ENCODE results near the gene COL1A1. TPM values are rescaled to one million over a fixed set of nuclear protein-coding genes. Genes with fewer than 3 reads are reported as not detected.

Gene COL1A1
- total RNA-seq, 1 experiment from 2014 or later, result 20.7 TPM

DNA sequence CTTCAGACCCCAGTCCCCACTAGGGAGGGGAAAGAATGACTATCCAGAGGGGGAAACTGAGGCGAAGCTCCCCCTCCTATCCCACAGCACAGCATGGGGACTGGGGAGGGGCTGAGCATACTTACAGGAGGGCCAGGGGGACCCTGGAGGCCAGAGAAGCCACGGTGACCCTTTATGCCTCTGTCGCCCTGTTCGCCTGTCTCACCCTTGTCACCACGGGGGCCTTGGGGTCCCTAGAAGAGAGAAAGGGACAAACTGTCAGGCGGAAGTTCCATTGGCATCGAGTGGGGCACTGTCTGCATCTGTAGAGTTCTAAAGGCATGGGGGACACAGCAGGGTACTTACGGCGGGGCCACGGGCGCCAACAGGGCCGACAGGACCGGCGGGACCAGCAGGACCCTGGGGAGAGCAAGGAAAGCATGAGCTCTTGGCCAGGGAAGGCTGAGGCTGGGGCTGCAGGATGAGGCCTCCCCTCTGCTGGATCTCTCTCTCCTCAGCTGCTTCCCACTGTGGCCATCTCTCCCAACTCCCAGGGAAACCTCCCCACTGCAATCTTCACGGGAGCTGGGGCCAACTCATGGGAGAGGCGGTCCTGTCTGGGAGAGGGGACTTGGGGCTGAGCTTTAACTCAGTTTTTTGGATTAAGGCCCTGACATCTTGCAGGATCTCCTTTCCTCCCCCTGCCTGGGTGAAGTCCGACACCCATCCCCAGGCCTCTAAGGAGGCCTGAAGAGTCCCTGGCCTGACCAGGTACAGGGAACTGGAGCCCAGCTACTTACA, 13.5 kb downstream of the COL1A1 start:
- BruUV-seq (replicated peaks), result no TSS peak
- no peak for TF ChIP-seq EZH2 (IDR thresholded peaks at IDR 0.05; ENCODE audit: low read depth)
- TF ChIP-seq, protein P1, sequence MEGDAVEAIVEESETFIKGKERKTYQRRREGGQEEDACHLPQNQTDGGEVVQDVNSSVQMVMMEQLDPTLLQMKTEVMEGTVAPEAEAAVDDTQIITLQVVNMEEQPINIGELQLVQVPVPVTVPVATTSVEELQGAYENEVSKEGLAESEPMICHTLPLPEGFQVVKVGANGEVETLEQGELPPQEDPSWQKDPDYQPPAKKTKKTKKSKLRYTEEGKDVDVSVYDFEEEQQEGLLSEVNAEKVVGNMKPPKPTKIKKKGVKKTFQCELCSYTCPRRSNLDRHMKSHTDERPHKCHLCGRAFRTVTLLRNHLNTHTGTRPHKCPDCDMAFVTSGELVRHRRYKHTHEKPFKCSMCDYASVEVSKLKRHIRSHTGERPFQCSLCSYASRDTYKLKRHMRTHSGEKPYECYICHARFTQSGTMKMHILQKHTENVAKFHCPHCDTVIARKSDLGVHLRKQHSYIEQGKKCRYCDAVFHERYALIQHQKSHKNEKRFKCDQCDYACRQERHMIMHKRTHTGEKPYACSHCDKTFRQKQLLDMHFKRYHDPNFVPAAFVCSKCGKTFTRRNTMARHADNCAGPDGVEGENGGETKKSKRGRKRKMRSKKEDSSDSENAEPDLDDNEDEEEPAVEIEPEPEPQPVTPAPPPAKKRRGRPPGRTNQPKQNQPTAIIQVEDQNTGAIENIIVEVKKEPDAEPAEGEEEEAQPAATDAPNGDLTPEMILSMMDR (conservative IDR thresholded peaks at IDR 0.05), result no peak
- POLR2A ChIA-PET (ENCODE audit: unreplicated experiment), result no interaction called here
- Histone ChIP-seq H3K9me2 (ENCODE audit: insufficient read depth) (no peaks in the 10 kb centered on the region), H3K27me3 (ENCODE audit: insufficient read depth, low read depth) (no peaks in the 10 kb centered on the region), H3K4me1 (replicated peaks; ENCODE audit: insufficient read depth) (peaks cover 14% of the 10 kb centered on the region), H4K20me1 (ENCODE audit: insufficient read depth) (no peaks in the 10 kb centered on the region), H2AFZ (no peak overlapping the region), H3K27ac (no peak overlapping the region), H3K4me2 (no peak overlapping the region), H3K36me3 (ENCODE audit: low read depth) (no peaks in the 10 kb centered on the region), H3F3A (ENCODE audit: insufficient read depth, low read depth) (no peaks in the 10 kb centered on the region), H3K4me3 (no peak overlapping the region), H3K9me3 (ENCODE audit: insufficient read depth, low read depth) (no peaks in the 10 kb centered on the region), H3K79me2 (ENCODE audit: low read depth) (no peaks in the 10 kb centered on the region)
- intact Hi-C loops (cut with micrococcal nuclease; ENCODE audit: unreplicated experiment), result no loop called here
- DNase-seq, result no peak
- CTCF ChIA-PET, result no interaction called here

- no peak for TF ChIP-seq EZH2 (IDR thresholded peaks at IDR 0.05; ENCODE audit: low read depth)
- TF ChIP-seq, protein P1 (conservative IDR thresholded peaks at IDR 0.05), result no peak
- no peak overlapping the region for H3K4me2 ChIP-seq
- no peaks in the 10 kb centered on the region for H3K27me3 ChIP-seq (ENCODE audit: insufficient read depth, low read depth)
- ChIA-PET POLR2A (ENCODE audit: unreplicated experiment) (no interaction called here), CTCF (no interaction called here)
- intact Hi-C loops (cut with micrococcal nuclease; ENCODE audit: unreplicated experiment), result no loop called here
- no peak overlapping the region for H3K4me3 ChIP-seq
- no peaks in the 10 kb centered on the region for H4K20me1 ChIP-seq (ENCODE audit: insufficient read depth)
- H3K4me1 ChIP-seq (replicated peaks; ENCODE audit: insufficient read depth), result peaks cover 14% of the 10 kb centered on the region
- no peaks in the 10 kb centered on the region for H3F3A ChIP-seq (ENCODE audit: insufficient read depth, low read depth)
- no peaks in the 10 kb centered on the region for H3K9me3 ChIP-seq (ENCODE audit: insufficient read depth, low read depth)
- no peak overlapping the region for H2AFZ ChIP-seq
- DNase-seq, result no peak
- H3K9me2 ChIP-seq (ENCODE audit: insufficient read depth), result no peaks in the 10 kb centered on the region
- no peak overlapping the region for H3K27ac ChIP-seq
- no peaks in the 10 kb centered on the region for H3K36me3 ChIP-seq (ENCODE audit: low read depth)
- BruUV-seq (replicated peaks), result no TSS peak
- no peaks in the 10 kb centered on the region for H3K79me2 ChIP-seq (ENCODE audit: low read depth)
Observed at GRCh38 chr17:50187394-50187725, 14.1 kb downstream of the COL1A1 start.

GRCh38 chr17:50186661-50187393, 14.6 kb downstream of the COL1A1 start:
- Histone ChIP-seq H3F3A (ENCODE audit: insufficient read depth, low read depth) (no peaks in the 10 kb centered on the region), H3K36me3 (ENCODE audit: low read depth) (no peaks in the 10 kb centered on the region), H3K9me3 (ENCODE audit: insufficient read depth, low read depth) (no peaks in the 10 kb centered on the region), H3K27me3 (ENCODE audit: insufficient read depth, low read depth) (no peaks in the 10 kb centered on the region), H3K4me2 (no peak overlapping the region), H4K20me1 (ENCODE audit: insufficient read depth) (no peaks in the 10 kb centered on the region), H3K27ac (no peak overlapping the region), H3K4me1 (replicated peaks; ENCODE audit: insufficient read depth) (peaks cover 14% of the 10 kb centered on the region), H3K9me2 (ENCODE audit: insufficient read depth) (no peaks in the 10 kb centered on the region), H2AFZ (no peak overlapping the region), H3K4me3 (no peak overlapping the region), H3K79me2 (ENCODE audit: low read depth) (no peaks in the 10 kb centered on the region)
- no peak for DNase-seq
- intact Hi-C loops (cut with micrococcal nuclease; ENCODE audit: unreplicated experiment), result no loop called here
- no TSS peak for BruUV-seq (replicated peaks)
- CTCF ChIA-PET, result no interaction called here
- POLR2A ChIA-PET (ENCODE audit: unreplicated experiment), result no interaction called here
- no peak for TF ChIP-seq EZH2 (IDR thresholded peaks at IDR 0.05; ENCODE audit: low read depth)
- TF ChIP-seq, protein P1 (conservative IDR thresholded peaks at IDR 0.05), result no peak
